NT2/D1 (cell line): ENCODE measurements around the gene NBAS.

Experiments used
- SUZ12 ChIP-seq: IDR thresholded peaks from 2 replicates; pipeline ENCODE4 v1.6.1; 2011; ENCODE audit not compliant: insufficient read length, insufficient read depth; ENCODE audit errors: extremely low read depth
- YY1 ChIP-seq: IDR thresholded peaks from 2 replicates; pipeline ENCODE4 v1.6.1; 2011; ENCODE audit not compliant: insufficient read length, insufficient read depth
- ZNF274 ChIP-seq: IDR thresholded peaks from 2 replicates; pipeline ENCODE4 v1.6.1; 2011; ENCODE audit warnings: mild to moderate bottlenecking, low read depth, low read length

DNA sequence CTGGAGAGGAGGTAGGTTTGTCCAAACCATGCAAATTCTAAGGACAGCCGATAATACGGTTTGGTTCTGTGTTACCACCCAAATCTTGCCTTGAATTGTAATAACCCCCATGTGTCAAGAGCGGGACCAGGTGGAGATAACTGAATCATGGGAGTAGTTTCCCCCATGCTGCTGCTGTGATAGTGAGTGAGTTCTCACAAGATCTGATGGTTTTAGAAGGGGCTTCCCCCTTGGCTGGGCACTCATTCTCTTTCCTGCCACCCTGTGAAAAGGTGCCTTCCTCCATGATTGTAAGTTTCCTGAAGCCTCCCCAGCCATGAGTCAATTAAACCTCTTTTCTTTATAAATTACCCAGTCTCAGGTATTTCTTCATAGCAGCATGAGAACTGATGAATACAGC is 295.2 kb downstream of the NBAS start:
- TF ChIP-seq SUZ12 = no peak
- TF ChIP-seq ZNF274 = no peak
- TF ChIP-seq YY1 = no peak
